Measurements from ENCODE around the gene LACTB. TPM values are rescaled to one million over a fixed set of nuclear protein-coding genes. Genes with fewer than 3 reads are reported as not detected.

Gene LACTB
- total and polyA plus RNA-seq, 2 of the 4 experiments (the other 2 are of a cell fraction): 12.9 to 32.7 TPM

GRCh38 chr15:63151665-63152064 lies 30.0 kb downstream of the LACTB start:
- peaks cover 43% of the 10 kb centered on the region for H3K36me3 ChIP-seq (ENCODE audit: control insufficient read depth, insufficient read depth, low read length)
- no peak overlapping the region for H3K4me2 ChIP-seq (ENCODE audit: low read depth, low read length)
- ChIA-PET CTCF (no interaction called here), POLR2A (ENCODE audit: unreplicated experiment) (no interaction called here)
- TF ChIP-seq CTCF (conservative IDR thresholded peaks at IDR 0.05; ENCODE audit: low read depth, low read length) (no peak), MXI1 (IDR thresholded peaks at IDR 0.05; ENCODE audit: borderline replicate concordance, low read depth, low read length) (no peak), MAFK (IDR thresholded peaks at IDR 0.05; ENCODE audit: low read depth, low read length) (no peak), SMC3 (IDR thresholded peaks at IDR 0.05; ENCODE audit: low read depth, low read length) (no peak), MAZ (IDR thresholded peaks at IDR 0.05; ENCODE audit: borderline replicate concordance, low read depth, low read length) (no peak), USF2 (IDR thresholded peaks at IDR 0.05; ENCODE audit: low read depth, low read length) (no peak), RCOR1 (IDR thresholded peaks at IDR 0.05; ENCODE audit: insufficient replicate concordance, low read length) (no peak)
- no peak overlapping the region for H3K18ac ChIP-seq (ENCODE audit: low read depth, low read length)
- H2BK120ac ChIP-seq (ENCODE audit: low read depth, low read length): no peak overlapping the region
- H2AK5ac ChIP-seq (ENCODE audit: low read depth, low read length): 0 out of 2 replicates have a peak overlapping the region, but pooled peaks have one; percentile 46
- H3K4me3 ChIP-seq (ENCODE audit: insufficient read depth, low read depth, low read length): no peak overlapping the region
- no peaks in the 10 kb centered on the region for H3K27me3 ChIP-seq (ENCODE audit: control insufficient read depth, insufficient read depth, low read length)
- H3K9me1 ChIP-seq (ENCODE audit: insufficient read depth, low read length): no peaks in the 10 kb centered on the region
- H4K8ac ChIP-seq (ENCODE audit: low read depth in 2 of 2, low read length in 2 of 2): peak overlapping the region in 1 of 2 experiments; percentile 53; a peak in 1 of 4 replicates
- no peaks in the 10 kb centered on the region for H3K9me3 ChIP-seq (ENCODE audit: control insufficient read depth, insufficient read depth, low read length)
- H2BK20ac ChIP-seq (ENCODE audit: low read depth, low read length): no peak overlapping the region
- DNase-seq (no peak), ATAC-seq (ENCODE audit: low read depth) (no peak)
- H3K23ac ChIP-seq (ENCODE audit: low read depth, low read length): peak overlapping the region; percentile 21; the same call in 1 of the 2 replicates
- no peak overlapping the region for H4K91ac ChIP-seq (ENCODE audit: insufficient read depth, low read depth, low read length)
- H2BK5ac ChIP-seq (ENCODE audit: low read depth, low read length, poor library complexity, severe bottlenecking): peak overlapping the region; percentile 53
- no peak overlapping the region for H3K4ac ChIP-seq (ENCODE audit: low read depth, low read length)
- no TSS peak for BruUV-seq (replicated peaks)
- peaks cover 17 to 41% of the 10 kb centered on the region in 2 experiments for H3K79me1 ChIP-seq (ENCODE audit: low read depth in 1 of 2, low read length in 2 of 2)
- H4K5ac ChIP-seq (ENCODE audit: low read depth, low read length): no peak overlapping the region
- dilution Hi-C loops (cut with HindIII; ENCODE audit: low sequenced_read_pairs, unreplicated experiment): no loop called here
- no peak overlapping the region for H2AFZ ChIP-seq (replicated peaks; ENCODE audit: low read length, poor library complexity)
- no peak overlapping the region for H3K56ac ChIP-seq (ENCODE audit: extremely low read depth, insufficient read depth, low read length)
- WGBS, 2 experiments (ENCODE audit: extremely low coverage in 2 of 2, insufficient read length in 1 of 2): 100% methylated on average over 1 of the region's 1 CpG; no CpG with 5 or more reads in 1 of the 2 experiments
- no peak overlapping the region for H2BK15ac ChIP-seq (ENCODE audit: low read depth, low read length)
- no peak overlapping the region for H2AK9ac ChIP-seq (replicated peaks; ENCODE audit: low read depth, low read length, poor library complexity)
- H3K9ac ChIP-seq (ENCODE audit: low read depth, low read length): no peak overlapping the region
- H3K4me1 ChIP-seq (ENCODE audit: control insufficient read depth, insufficient read depth, low read length): peaks cover 2% of the 10 kb centered on the region; the same call in 1 of the 2 replicates
- H3K27ac ChIP-seq (ENCODE audit: insufficient read depth, low read length): no peak overlapping the region
- no peak overlapping the region for H3K14ac ChIP-seq (replicated peaks; ENCODE audit: low read depth, low read length)
- H4K20me1 ChIP-seq (ENCODE audit: insufficient read depth, low read length): peaks cover 4% of the 10 kb centered on the region; the same call in 1 of the 2 replicates
- intact Hi-C loops (cut with micrococcal nuclease): no loop called here
- in situ Hi-C loops (cut with MboI; ENCODE audit: low sequenced_read_pairs): loop anchor here (25.0 kb wide), 1 partner anchor 261 kb away; no protein-coding TSS in a partner anchor

Measured in IMR-90 (cell line).